H1 (cell line): ENCODE results near the gene PKD1L1. TPM values are rescaled to one million over a fixed set of nuclear protein-coding genes. Genes with fewer than 3 reads are reported as not detected.

ENCODE experiments used
- CTBP2 ChIP-seq: IDR thresholded peaks from 2 replicates; pipeline ENCODE4 v1.7.0; 2011; ENCODE audit warnings: borderline replicate concordance, mild to moderate bottlenecking, moderate library complexity, mixed read lengths, low read length; ENCODE audit not compliant: insufficient read depth, insufficient read length
- polyA plus RNA-seq, 7 experiments: library from polyadenylated mRNA; depleted of rRNA in 3 of 7; stranded (reverse) in 5 of 7; unstranded in 2 of 7; fragments of >200 nt in 5 of 7; fragments of 200-250 nt in 2 of 7; gene quantifications; 1 replicate in 5 of 7; 2 replicates in 1 of 7; 4 replicates in 1 of 7; pipeline versions ENCODE4 v1.2.1 to v1.2.3, GENCODE V29; 2011 to 2013; ENCODE audit warnings: missing spikeins in 2 of 7, mixed read lengths in 2 of 7
- total RNA-seq: library from RNA; stranded (reverse); fragmentation: NEBNext Ultra II Directional; extraction: Animal tissue kit (Norgen Biotek cat#: 25700); gene quantifications from 2 replicates; pipeline ENCODE4 v1.2.1, GENCODE V29; 2021

Gene PKD1L1
- total and polyA plus RNA-seq, 2 of the 8 experiments (the other 6 are each of a cell fraction or from before 2014, with no cell fraction given) = 0.22 to 0.35 TPM

- no peak for TF ChIP-seq CTBP2
These were observed 141.1 kb downstream of the PKD1L1 start (continued) for GRCh38 chr7:47807126-47807525.
